Activated T-cell treated with anti-CD3 and anti-CD28 coated beads, Interleukin-2, amount 50 U/mL, for 48 hours (primary cell): ENCODE results near the gene MIB1.

Experiments used
- DNase-seq, 2 experiments: peaks; one replicate each; pipeline ENCODE4 v3.0.0-alpha.2; 2020

MIB1 gene

GRCh38 chr18:21900605-21901352 is 160.2 kb downstream of the MIB1 start:
- no peak for DNase-seq

GRCh38 chr18:21901423-21901945 is 160.9 kb downstream of the MIB1 start:
- no peak for DNase-seq

- no peak for DNase-seq
Measured at GRCh38 chr18:21903709-21904108, 163.1 kb downstream of the MIB1 start.

GRCh38 chr18:21904856-21905255 is 164.3 kb downstream of the MIB1 start:
- DNase-seq = no peak

- no peak for DNase-seq
Measured at GRCh38 chr18:21907451-21907850, 166.9 kb downstream of the MIB1 start.

- DNase-seq = no peak
Measured at GRCh38 chr18:21908711-21909110, 168.1 kb downstream of the MIB1 start.

- no peak for DNase-seq
Measured at GRCh38 chr18:21910906-21911305, 170.3 kb downstream of the MIB1 start.

GRCh38 chr18:21911551-21911950 is 171.0 kb downstream of the MIB1 start:
- DNase-seq = no peak

GRCh38 chr18:21912339-21913239 is 172.0 kb downstream of the MIB1 start:
- no peak for DNase-seq

GRCh38 chr18:21914739-21915319 is 174.2 kb downstream of the MIB1 start:
- no peak for DNase-seq

GRCh38 chr18:21915546-21915945 is 175.0 kb downstream of the MIB1 start:
- DNase-seq = no peak

GRCh38 chr18:21916594-21916993 is 176.0 kb downstream of the MIB1 start:
- DNase-seq = no peak

- DNase-seq = no peak
Measured at GRCh38 chr18:21918693-21919092, 178.1 kb downstream of the MIB1 start.
